Dedifferentiated amniotic fluid mesenchymal stem cell (primary cell): ENCODE measurements around the gene NTPCR.
"Not testable (repeated sequence)": the region's sequence is repeated elsewhere in the genome, so short reads cannot be mapped to it uniquely, and the experiment has no call there.

Source experiments
- DNase-seq: peaks from one replicate; pipeline ENCODE4 v3.0.0-alpha.2; 2016; ENCODE audit errors: extremely low spot score

The NTPCR gene

DNA sequence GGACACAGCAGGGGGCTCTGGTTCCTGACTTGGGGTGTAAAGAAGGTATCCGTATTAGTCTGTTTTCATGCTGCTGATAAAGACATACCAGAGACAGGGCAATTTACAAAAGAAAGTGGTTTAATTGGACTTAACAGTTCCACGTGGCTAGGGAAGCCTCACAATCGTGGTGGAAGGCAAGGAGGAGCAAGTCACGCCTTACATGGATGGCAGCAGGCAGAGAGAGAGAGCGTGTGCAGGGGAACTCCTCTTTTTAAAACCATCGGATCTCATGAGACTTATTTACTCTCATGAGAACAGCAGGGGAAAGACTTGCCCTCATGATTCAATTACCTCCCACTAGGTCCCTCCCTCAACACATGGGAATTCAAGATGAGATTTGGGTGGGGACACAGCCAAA, 23.2 kb upstream of the NTPCR start:
- DNase-seq, result not testable (repeated sequence)

DNA sequence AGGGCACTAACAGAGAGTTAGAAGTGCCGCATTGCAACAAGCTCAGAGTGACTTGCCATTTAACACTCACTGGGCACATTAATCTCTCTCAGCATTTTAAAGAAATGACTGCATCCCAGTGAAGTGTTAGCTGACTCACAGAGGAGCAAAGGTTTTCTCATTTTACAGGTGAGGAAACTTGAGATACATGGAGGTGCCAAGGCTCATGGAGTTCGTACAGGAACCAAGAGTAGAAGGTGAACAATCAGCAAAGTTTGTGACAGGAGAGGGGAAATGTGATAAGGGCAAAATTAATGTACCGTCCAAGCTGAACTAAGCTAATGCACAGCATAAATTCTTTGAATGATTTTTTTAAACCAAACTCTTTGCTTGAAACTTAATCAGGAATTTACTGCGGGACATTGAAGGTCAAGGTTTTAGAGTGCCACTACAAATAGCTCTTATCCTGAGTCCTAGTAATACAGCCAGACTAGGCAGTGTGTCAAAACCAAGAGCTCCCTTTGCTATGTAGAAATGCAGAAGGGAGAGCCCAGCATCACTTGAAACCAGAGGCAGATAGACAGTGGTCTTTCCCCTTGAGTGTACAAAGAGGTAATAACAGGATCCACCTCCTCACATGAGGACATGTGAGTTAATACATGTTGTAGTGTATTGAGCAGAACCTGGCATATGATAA, 22.4 kb upstream of the NTPCR start:
- no peak for DNase-seq

DNA sequence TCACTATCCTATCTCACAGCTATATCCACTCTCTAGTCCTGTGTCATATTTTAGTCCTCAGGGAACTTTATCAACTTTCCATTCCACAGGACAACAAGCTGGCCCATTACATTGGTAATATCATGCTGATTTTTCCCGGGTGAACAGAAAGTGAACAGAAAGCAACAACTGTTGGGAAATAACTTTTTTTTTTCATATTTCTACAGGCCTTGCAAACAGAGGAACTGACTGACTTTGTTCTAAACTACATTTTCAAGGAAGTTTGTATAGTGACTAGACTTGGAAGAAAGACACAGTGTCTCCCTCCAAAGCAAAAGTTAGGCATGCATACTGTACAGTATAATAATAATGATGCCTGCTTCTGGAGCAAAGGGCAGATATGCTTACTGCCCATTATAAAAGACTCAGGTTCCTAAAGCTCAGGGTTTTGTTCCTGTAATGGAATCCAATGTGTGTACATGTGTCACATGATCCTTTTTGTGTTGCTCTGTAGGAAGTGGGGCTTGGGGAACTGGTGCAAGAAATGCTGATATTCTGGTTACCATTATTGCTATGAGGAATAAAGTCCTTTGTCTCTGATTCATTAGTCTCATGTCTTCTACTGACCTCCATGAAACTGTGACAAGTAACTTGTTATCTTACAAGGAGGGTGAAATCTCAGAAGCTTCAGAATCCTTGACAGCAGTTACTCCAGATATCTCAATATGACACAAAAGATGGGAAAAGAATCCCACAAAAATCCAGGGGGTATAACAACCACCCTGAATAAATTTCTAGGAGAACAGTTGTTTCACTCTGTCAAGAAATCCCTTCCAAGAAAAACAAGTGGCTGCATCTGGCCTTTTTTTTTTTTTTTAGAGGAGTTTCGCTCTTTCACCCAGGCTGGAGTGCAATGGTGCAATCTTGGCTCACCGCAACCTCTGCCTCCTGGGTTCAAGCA, 17.7 kb upstream of the NTPCR start:
- DNase-seq, result no peak

DNA sequence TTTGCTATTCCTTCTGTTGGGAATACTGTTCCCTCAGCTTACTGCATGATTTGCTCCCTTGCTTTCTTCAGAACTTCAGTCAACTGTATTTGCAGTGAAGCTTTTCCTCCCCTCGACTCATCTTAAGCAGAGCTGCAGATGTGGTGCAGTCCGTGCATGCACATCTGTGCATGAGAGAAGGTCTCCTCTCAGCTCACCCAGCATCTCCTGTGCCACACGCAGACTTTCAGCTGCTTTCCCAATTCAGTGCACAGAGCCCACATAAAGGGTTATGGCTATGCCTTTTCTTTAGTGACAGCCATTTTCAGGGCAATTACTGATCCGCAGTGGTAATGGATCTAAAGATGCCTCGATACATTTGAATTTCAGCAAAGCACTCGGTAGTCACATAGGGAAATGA, 13.5 kb upstream of the NTPCR start:
- DNase-seq, result no peak

DNA sequence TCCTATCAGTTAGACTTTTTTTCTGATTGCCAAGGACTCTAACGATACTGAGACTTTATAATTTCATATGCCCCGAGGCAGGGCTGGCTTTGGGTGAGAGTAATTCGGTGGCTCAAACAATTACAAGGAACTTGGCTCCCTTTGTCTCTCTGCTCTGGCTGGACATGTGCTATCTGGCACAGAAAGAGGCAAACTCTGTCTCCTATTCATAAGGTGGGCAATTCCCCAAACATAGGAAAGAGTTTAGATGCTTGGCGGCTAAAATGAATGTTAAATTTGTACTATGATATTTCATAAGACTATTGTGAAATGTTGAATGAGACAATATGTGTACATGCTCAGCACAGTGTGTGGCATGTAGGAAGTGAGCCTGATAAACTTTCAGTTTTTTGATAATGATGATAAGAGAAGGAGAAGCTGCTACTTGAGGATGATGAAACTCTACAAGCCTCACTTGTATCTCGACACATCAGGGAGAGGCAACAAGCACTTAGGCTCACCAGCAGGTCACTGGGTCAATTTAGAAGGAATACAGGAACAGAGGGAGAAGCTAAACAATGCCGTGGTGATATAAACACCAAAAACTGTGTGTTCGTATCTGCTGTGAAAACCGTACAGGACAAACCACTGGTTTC, 12.6 kb upstream of the NTPCR start:
- DNase-seq, result no peak

DNA sequence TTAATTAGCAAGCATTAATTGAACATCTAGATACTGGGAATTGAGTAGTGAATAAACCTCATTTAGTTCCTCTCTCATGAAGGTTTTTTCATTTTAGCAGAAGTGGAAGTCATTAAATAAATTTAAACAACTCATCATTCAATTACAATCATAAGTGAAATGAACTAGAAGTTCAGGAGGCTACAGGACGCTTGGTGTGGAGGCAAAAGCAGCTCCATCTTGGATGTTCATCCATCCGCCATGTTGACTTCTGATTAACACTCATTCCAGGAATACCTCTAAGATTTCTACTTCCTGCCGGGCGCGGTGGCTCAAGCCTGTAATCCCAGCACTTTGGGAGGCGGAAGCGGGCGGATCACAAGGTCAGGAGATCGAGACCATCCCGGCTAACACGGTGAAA, 11.5 kb upstream of the NTPCR start:
- DNase-seq, result no peak

DNA sequence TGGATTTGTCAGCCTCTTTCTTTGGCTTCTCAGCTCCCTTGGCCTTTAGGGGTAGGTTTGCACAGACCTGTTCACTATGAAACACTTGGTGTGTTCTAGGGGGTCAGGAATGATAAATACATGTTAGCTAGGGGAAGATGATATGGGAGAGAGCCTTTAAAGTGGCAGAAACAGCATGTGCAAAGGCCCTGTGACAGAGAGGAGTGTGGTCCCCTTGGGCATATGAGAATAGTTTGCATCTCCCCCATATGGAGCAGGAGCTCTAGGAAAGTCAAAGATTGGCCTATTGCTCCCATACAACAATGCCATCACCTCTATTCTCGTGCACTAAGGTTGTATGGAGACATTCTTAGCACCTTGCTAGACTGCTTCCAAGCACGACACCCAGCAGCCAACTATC, 10.7 kb upstream of the NTPCR start:
- DNase-seq, result no peak

DNA sequence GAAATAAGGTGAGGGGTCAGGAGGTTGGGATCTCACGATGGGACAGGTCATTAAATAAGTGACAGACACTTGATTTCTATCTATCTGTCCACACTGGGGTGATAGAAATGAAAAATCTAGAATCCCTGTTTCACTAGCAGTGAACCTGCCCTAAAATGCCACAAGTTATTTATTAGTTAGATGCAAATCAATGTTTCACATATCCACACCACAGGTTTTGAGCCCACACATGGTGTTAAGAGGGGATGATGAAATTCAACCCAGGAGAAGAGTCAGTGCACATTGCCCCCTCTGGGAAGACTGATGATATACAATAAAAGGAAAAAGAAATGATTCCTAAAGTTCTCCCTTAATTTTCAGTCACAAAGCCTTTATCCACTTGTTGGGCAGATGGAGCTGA, 10.1 kb upstream of the NTPCR start:
- no peak for DNase-seq

DNA sequence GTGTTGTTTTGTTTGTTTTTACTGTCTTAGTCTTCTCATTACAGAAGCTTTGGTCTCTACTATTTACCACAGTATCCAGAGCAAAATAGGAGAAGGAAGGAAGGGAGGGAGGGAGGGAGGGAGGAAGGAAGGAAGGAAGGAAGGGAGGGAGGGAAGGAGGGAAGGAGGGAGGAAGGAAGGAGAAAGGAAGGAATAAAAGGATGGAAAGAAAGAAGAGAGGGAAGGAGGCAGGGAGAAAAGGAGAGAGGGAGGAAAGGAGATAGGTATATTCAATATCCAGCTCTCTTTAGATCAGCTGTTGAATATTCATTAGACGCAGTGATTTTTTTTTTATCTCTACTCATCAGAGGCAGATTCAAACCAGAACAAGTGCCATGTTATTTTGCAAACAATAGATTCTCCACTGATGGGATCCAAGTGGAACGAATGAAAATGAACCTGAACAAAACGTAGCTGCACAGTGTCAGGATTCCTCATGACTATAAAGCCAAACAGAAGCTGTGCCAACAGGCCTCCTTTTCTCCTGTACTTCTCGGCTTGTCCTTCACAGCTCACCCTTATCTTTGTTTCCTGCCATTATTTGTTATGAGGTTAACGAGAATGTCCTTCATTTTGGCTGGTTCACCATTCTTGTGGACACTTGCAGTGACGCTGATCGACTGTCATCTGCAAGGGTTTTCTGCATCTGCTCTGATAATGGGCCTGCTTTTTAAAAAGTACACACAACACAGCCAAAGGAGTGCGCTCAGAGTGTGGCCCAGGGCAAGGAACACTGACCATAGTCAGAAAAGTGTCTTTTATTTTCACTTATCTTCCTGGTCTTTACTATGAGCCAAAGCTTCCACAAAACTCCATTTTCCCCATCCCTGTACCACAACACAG, 7.8 kb upstream of the NTPCR start:
- no peak for DNase-seq

DNA sequence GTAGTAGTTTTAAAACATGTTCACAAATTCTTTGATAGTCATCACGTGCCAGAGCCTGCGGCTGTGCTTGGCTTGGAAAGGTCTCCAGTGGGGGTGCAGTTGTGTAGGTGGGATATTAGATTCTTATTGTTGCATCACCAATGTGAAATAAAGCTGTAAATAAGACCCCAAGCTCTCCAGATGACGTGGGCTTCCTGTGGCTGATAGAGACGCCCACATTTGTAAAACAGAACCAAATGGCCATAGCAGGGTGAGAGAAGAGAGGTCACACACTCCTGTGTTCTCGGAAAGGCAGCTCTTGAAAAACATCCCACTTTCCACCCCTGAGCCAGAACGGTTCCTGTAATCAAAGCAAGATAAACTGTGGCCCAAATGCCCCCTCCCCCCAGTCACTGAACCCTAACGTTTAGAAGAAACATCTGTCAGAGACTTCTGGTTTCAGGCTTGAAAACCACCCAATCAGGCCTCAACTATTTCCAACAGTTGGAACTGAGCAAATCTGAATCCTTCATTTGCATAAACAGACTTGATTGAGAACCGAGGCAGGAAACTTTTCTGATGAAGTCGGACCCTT, 6.6 kb upstream of the NTPCR start:
- DNase-seq, result no peak

DNA sequence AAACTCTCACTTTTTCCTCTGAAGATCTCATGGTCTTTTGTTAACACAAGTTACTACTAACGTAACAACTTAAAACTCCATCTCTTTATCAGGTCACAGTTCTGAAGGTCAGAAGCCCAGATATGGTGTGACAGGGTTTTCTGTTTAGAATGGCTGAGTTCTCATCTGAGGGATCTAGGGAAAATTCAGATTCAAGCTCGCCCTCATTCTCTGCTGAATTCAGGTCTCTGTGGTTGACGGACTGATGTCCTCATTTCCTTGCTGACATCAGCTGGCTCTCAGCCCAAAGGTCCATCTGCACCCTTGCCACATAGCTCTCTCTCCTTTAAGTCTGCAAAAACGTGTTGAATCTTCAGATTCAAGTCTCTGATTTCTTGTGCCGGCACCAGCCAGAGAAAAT, 6.1 kb upstream of the NTPCR start:
- no peak for DNase-seq

DNA sequence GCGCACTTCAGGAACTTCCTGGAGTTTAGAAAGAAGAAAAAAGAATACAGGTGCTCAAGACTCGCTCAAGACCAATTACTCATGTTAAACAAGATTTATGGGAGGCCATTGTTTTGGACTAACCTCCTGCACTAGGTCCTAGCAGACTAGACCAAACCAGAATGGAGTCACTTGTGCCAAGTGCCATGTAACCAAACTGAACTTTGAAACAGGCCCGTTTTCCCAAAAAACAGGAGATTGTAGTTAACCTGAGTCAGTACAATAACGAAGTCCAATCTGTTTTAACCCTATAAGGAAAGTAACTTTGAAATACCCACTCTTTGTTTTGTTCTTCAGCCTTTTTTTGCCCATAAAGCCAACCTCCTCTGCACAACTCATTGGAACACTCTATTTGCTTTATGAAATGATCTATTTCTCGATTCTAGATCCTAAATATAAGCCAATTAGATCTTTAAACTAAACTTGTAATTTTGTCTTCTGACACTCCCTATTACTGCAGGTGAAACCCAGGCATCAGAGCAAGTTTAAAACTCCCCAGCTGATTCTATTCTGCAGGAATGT, 695 bp upstream of the NTPCR start:
- no peak for DNase-seq

DNA sequence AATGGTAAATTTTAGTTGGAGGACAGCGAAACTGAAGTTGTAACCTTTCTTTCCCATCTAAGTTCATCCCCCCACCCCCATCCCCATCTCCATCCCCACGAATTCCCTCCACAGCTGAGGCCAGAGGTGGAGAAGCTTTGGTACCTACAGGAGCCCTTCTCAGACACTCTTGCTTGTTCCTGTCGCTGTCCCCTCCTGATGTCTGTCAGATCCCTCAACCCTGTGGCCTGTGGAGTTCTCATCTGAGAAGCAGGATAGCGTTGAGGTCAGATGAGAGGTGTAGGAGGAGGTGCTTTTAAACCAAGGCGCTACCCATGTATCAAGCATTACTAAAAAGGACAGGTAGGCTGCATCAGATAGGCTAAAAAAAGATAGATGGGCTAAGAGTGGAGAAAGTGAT, 769 bp downstream of the NTPCR start:
- no peak for DNase-seq

DNA sequence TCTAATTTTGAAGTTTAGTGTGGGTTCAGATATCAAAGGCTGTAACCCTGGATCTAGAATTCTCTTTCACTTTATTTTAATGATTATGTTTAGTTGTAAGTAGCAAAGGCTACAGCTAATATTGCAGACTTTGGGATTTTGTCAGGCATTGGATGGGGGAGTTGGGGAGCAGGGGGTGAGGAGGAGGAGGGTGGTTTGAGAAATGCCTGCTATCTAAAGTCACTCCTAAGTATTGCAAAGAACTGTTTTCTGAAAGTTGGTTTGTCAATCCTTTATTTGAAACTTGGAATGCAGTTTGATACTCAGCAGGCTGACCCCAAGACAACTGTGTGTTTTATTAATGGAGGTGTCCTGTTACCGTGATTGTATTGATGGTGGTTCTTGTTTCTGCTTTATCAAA, 1.2 kb downstream of the NTPCR start:
- DNase-seq, result no peak

DNA sequence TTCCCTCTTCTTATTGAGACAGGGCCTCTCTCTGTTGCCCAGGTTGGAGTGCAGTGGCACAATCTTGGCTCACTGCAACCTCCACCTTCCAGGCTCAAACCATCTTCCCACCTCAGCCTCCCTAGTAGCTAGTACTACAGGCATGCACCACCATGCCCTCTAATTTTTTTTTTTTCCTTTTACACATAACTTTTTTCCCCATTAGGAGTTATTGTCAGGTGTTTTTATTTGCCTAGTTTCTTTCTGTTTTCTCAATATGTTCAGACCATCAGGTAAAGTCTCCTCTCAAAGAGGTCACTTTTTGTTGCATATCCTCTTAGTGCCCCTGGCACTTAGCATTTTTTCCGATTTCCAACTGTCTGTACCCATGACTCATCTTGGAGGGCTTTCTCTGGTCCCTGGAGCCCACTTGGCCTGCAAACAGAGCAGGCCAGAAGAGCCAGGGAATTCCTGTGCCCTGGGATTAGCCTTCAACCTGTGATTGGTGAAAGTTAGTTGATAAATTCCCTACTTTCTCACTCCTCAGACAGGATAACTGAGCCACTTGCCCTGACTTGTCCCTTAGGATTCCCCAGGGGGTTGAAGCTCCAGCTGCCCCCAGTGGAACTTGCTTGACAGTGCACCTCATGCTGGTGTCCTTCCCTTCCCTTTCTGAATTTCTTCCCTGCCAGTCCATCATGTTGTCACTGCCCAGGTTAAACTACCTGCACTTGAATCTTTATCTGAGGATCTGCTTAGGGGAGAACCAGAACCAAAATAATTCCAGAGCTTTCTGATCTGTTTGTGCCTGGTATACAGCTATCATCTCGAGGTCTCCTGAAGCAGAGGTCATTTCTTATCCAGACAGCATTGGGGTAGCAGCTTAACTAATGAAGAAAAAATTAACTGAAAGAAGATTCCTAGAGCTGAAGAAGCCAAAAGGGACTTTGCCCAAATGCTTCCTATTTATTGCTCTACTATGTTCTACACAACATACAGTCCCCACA, 2.4 kb downstream of the NTPCR start:
- no peak for DNase-seq

DNA sequence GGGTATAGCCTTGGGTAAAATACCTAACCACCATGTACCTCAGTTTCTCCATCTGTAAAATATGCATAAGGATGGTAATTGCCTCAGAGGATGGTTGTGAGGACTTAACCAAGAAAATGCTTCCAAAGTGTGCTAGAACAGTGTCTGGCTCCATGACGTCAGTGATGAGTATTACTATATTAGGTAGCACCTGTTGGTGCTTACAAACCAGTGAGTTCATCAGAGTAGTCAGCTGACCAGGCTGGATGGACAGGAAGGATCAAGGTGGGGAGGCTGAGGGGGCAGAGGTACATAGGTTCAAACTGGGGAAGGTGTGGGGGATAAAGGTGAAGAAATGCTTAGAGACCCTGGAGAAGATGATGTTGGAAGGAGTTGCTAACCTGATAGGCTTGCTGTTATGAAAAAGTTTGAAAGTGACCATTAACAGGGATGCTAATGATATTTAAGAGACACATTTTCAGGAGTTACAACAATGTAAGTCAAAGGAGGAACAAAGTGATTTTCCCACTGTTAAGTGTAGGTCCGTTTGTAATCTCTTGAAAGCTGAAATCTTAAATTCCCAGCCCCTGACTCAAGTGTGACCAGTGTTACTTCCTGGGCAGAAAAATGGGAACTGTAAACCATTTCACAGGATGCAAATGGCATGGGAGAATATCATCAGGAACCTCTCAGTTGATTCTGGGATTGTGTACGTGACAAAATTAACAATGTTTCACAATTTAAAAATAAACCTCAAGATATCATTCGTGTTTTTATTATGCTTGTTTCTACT, 4.4 kb downstream of the NTPCR start:
- no peak for DNase-seq

DNA sequence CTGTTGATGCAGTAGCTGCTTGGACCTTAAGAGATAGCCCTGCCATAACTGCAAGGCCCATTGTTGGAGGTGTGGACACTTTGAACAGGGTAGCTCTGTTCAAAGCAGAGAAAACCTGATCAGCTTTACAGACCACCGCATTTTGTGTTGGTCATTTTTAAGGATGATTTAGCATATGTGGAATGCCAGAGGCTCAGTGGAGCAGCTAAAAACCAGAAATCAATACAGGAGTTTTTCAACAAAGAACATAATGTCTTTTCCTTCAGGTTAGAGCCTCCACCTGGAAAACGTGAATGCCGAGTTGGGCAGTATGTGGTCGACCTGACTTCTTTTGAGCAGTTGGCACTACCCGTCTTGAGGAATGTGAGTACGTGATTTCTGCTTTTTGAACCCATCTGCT, 5.7 kb downstream of the NTPCR start:
- no peak for DNase-seq

DNA sequence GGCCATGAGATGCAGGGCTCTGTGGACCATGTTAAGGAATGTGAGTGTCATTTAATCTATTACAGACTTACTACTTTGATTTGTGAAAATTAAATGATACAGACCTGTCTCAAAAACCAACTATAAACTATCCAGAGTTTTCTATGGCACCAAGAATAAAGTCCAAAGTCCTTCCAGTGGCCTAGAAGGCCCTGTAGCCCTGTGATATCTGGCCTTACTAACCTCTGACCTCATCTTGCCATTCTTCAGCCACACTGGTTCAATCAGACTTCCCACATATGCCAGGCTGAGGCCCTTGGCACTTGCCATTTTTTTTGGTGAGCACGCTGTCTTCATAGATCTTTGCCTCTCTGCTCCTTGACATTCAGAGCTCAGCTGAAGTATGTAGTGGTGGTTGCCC, 7.7 kb downstream of the NTPCR start:
- DNase-seq, result no peak
